ENCODE results near the gene LRRK2. TPM values are rescaled to one million over a fixed set of nuclear protein-coding genes. Genes with fewer than 3 reads are reported as not detected.

Gene LRRK2
- total RNA-seq, 3 donors from 2014 or later: 11.1 to 30.9 (median 13.5) TPM

DNA sequence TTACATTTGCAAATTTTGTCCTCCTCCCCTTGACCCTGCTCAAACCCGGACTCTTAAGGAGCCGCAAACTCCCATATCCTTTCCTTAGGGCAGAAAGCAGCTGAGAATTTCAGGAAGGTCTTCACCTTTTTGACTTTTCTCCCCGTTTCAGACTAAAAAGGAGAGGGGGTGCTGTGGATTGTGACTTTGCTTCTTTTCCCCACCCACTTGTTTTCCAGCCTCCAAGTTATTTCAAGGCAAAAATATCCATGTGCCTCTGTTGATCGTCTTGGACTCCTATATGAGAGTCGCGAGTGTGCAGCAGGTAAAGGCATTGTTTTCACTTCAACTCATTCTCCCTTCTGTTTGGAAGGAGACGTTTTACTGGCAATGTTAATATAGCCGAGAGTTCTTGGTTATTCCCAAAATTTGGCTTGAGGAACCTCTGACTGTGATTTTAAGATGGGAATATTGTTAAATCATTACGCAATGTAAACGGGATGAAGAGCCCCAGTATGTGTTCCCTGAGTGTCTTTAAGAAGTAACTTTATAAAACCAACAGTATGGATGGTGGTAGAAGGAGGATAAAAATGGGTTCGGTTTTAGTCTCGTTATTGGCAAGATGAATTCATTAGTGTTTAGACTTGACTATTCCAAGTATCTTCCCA lies 663 bp downstream of the LRRK2 start:
- TF ChIP-seq, protein P1, sequence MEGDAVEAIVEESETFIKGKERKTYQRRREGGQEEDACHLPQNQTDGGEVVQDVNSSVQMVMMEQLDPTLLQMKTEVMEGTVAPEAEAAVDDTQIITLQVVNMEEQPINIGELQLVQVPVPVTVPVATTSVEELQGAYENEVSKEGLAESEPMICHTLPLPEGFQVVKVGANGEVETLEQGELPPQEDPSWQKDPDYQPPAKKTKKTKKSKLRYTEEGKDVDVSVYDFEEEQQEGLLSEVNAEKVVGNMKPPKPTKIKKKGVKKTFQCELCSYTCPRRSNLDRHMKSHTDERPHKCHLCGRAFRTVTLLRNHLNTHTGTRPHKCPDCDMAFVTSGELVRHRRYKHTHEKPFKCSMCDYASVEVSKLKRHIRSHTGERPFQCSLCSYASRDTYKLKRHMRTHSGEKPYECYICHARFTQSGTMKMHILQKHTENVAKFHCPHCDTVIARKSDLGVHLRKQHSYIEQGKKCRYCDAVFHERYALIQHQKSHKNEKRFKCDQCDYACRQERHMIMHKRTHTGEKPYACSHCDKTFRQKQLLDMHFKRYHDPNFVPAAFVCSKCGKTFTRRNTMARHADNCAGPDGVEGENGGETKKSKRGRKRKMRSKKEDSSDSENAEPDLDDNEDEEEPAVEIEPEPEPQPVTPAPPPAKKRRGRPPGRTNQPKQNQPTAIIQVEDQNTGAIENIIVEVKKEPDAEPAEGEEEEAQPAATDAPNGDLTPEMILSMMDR (IDR thresholded peaks at IDR 0.05): no peak
- TF ChIP-seq POLR2A (IDR thresholded peaks at IDR 0.05) (no peak), POLR2AphosphoS5 (IDR thresholded peaks at IDR 0.05) (no peak)
- Histone ChIP-seq H3K4me1 (no peaks in the 10 kb centered on the region), H3K27ac (peak overlapping the region; percentile 89 to 93), H3K9me3 (no peaks in the 10 kb centered on the region), H3K27me3 (no peaks in the 10 kb centered on the region), H3K36me3 (no peaks in the 10 kb centered on the region), H3K4me3 (peak overlapping the region; percentile 71 to 80 (median 73))
- DNase-seq (ENCODE audit: low spot score in 2 of 2): no peak
- intact Hi-C loops (cut with DNase I; ENCODE audit: low total_unique reads): no loop called here

DNA sequence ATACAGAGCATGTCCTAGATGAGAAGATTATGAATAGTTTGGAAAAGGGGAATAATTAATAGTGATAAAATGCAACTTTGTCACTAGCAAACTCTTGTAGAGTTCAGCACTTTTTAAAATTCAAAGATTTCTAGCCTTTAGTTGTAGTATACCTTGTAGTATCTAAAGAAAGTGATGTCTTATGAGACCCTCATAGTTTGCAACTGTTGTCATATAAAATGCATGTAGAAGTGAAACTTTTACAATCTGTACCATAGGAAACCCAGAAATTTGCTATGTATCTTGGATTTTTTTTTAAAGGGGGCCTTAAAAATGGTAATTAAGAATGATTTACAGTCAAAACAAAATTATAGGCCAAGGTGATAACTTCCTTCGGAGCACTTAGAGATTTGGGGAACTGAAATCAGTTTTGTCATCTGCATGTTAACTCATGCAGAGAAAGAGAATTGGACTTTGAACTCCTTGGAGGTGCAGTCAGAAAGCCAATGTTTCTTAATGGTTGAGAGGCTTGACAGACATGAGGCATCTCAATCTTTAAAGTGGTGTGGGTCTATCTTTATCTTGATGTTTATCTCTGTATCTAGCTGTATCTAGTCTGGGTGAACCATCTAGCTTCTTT lies 1.3 kb downstream of the LRRK2 start:
- Histone ChIP-seq H3K27me3 (no peaks in the 10 kb centered on the region), H3K4me1 (no peaks in the 10 kb centered on the region), H3K36me3 (no peaks in the 10 kb centered on the region), H3K9me3 (no peaks in the 10 kb centered on the region), H3K27ac (peak overlapping the region; percentile 89 to 93), H3K4me3 (peak overlapping the region; percentile 71 to 80 (median 73))
- intact Hi-C loops (cut with DNase I; ENCODE audit: low total_unique reads): no loop called here
- TF ChIP-seq POLR2A (IDR thresholded peaks at IDR 0.05) (no peak), POLR2AphosphoS5 (IDR thresholded peaks at IDR 0.05) (no peak)
- TF ChIP-seq, protein P1 (IDR thresholded peaks at IDR 0.05): no peak
- no peak for DNase-seq (ENCODE audit: low spot score in 2 of 2)

DNA sequence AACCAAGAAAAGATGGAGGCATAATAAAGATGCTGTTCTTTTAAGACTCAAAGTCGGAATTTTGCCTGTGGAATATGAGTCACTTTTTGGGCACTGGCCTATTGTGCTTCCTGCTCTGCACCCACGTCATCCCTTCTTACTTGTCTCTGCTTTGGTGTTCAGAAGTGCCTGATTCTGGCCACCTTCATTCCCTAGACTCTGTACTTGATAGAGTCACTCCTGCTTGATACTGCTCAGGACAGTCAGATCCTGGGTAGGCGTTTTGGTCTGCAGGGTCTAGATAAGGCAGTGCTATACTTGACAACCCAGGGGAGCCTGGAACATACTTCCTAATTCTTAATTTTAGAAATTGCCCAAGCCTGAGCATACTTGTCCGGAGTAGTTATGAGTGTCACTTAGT lies 1.9 kb downstream of the LRRK2 start:
- TF ChIP-seq POLR2A (IDR thresholded peaks at IDR 0.05): no peak
- TF ChIP-seq POLR2AphosphoS5 (IDR thresholded peaks at IDR 0.05): no peak
- TF ChIP-seq, protein P1 (IDR thresholded peaks at IDR 0.05): no peak
- H3K36me3 ChIP-seq: no peaks in the 10 kb centered on the region
- no peak for DNase-seq (ENCODE audit: low spot score in 2 of 2)
- no peaks in the 10 kb centered on the region for H3K27me3 ChIP-seq
- no peaks in the 10 kb centered on the region for H3K9me3 ChIP-seq
- peak overlapping the region; percentile 71 to 80 (median 73) for H3K4me3 ChIP-seq
- intact Hi-C loops (cut with DNase I; ENCODE audit: low total_unique reads): no loop called here
- H3K4me1 ChIP-seq: no peaks in the 10 kb centered on the region
- H3K27ac ChIP-seq: peak overlapping the region in 1 of 2 donors; percentile 34

DNA sequence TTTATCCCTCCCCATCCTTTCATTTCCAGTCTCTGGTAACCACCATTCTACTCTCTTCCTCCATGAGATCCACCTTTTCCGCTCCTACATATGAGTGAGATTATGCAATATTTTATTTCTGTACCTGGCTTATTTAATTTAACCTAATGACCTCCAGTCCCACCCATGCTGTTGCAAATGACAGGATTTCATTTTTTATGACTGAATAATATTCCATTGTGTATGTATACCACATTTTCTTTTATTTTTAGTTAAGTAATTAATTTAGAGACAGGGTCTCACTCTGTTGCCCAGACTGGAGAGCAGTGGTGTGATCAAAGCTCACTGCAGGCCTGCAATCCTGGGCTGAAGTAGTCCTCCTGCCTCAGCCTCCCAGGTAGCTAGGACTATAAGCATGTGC lies 2.6 kb downstream of the LRRK2 start:
- TF ChIP-seq POLR2A (IDR thresholded peaks at IDR 0.05) (no peak), POLR2AphosphoS5 (IDR thresholded peaks at IDR 0.05) (no peak)
- no peaks in the 10 kb centered on the region for H3K9me3 ChIP-seq
- H3K27ac ChIP-seq: no peak overlapping the region
- no peaks in the 10 kb centered on the region for H3K27me3 ChIP-seq
- DNase-seq (ENCODE audit: low spot score in 2 of 2): no peak
- intact Hi-C loops (cut with DNase I; ENCODE audit: low total_unique reads): no loop called here
- no peaks in the 10 kb centered on the region for H3K36me3 ChIP-seq
- no peak overlapping the region for H3K4me3 ChIP-seq
- H3K4me1 ChIP-seq: no peaks in the 10 kb centered on the region

DNA sequence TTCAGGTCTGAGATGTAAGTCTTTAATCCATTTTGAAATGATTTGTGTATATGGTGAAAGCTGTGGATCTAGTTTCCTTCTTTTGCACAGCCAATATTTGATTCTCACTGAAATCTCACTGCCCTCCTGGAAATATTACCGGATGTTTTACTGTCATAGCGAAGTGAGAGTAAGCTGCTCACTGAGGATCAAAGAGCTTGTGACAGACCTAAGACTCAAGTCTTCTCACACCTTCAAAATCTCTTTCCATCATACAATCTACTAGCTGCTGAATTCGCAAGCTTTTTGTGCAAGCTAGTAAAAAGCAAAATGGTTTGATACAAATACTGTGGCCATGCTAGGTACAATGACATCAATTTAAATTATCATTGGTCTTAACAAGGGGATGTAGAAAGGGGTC lies 3.9 kb downstream of the LRRK2 start:
- no peaks in the 10 kb centered on the region for H3K27me3 ChIP-seq
- H3K36me3 ChIP-seq: no peaks in the 10 kb centered on the region
- TF ChIP-seq POLR2A (IDR thresholded peaks at IDR 0.05): no peak
- TF ChIP-seq, protein P1 (IDR thresholded peaks at IDR 0.05): no peak
- no peak for TF ChIP-seq POLR2AphosphoS5 (IDR thresholded peaks at IDR 0.05)
- no peak for DNase-seq (ENCODE audit: low spot score in 2 of 2)
- H3K4me1 ChIP-seq: no peaks in the 10 kb centered on the region
- intact Hi-C loops (cut with DNase I; ENCODE audit: low total_unique reads): no loop called here
- H3K9me3 ChIP-seq: no peaks in the 10 kb centered on the region
- no peak overlapping the region for H3K27ac ChIP-seq
- no peak overlapping the region for H3K4me3 ChIP-seq
